H9 (cell line): ENCODE results near the gene SERTM2. TPM values are rescaled to one million over a fixed set of nuclear protein-coding genes. Genes with fewer than 3 reads are reported as not detected.

Source experiments
- DNase-seq: peaks from one replicate; pipeline ENCODE4 v3.0.0-alpha.2; 2017
- H2AFZ ChIP-seq: one replicate; pipeline ENCODE4 v1.6.1; 2013; ENCODE audit warnings: mild to moderate bottlenecking, low read length, control low read depth, moderate library complexity
- H2AK5ac ChIP-seq: 2 replicates; pipeline ENCODE4 v1.6.1; 2013; ENCODE audit warnings: low read length, control low read depth, mixed read lengths; ENCODE audit not compliant: insufficient read length
- H2BK120ac ChIP-seq: one replicate; pipeline ENCODE4 v1.6.1; 2013; ENCODE audit warnings: low read depth, mild to moderate bottlenecking, low read length, control low read depth, inconsistent platforms; ENCODE audit not compliant: poor library complexity, severe bottlenecking
- H2BK12ac ChIP-seq: 2 replicates; pipeline ENCODE4 v1.6.1; 2013; ENCODE audit warnings: low read length, control low read depth, mixed read lengths, low read depth; ENCODE audit not compliant: insufficient read length
- H2BK15ac ChIP-seq: 2 replicates; pipeline ENCODE4 v1.6.1; 2013; ENCODE audit warnings: low read depth, low read length, control low read depth
- H2BK20ac ChIP-seq: one replicate; pipeline ENCODE4 v1.6.1; 2013; ENCODE audit warnings: low read depth, mild to moderate bottlenecking, low read length, control low read depth, inconsistent platforms; ENCODE audit not compliant: poor library complexity, severe bottlenecking
- H2BK5ac ChIP-seq: 2 replicates; pipeline ENCODE4 v1.6.1; 2013; ENCODE audit warnings: low read length, control low read depth, mixed read lengths; ENCODE audit not compliant: insufficient read length
- H3K14ac ChIP-seq: 2 replicates; pipeline ENCODE4 v1.6.1; 2013; ENCODE audit warnings: low read length, control low read depth; ENCODE audit not compliant: insufficient read depth
- H3K18ac ChIP-seq: 2 replicates; pipeline ENCODE4 v1.6.1; 2013; ENCODE audit warnings: low read depth, mild to moderate bottlenecking, mixed read lengths, low read length, control low read depth; ENCODE audit not compliant: insufficient read length
- H3K23ac ChIP-seq: 2 replicates; pipeline ENCODE4 v1.6.1; 2013; ENCODE audit warnings: low read length, control low read depth, mixed read lengths, low read depth; ENCODE audit not compliant: insufficient read length
- H3K23me2 ChIP-seq: 2 replicates; pipeline ENCODE4 v1.6.1; 2013; ENCODE audit warnings: low read depth, mild to moderate bottlenecking, mixed read lengths, low read length, control low read depth; ENCODE audit not compliant: insufficient read length, poor library complexity, severe bottlenecking
- H3K27ac ChIP-seq: 2 replicates; pipeline ENCODE4 v1.5.1; 2013; ENCODE audit warnings: low read length, control low read depth, mixed read lengths, low read depth; ENCODE audit not compliant: insufficient read length
- H3K27me3 ChIP-seq: 2 replicates; pipeline ENCODE4 v1.6.1; 2013; ENCODE audit warnings: low read length, control low read depth, inconsistent platforms; ENCODE audit not compliant: insufficient read depth
- H3K4ac ChIP-seq: 2 replicates; pipeline ENCODE4 v1.6.1; 2013; ENCODE audit warnings: low read depth, mild to moderate bottlenecking, control low read depth, inconsistent platforms, low read length, moderate library complexity
- H3K4me1 ChIP-seq: 2 replicates; pipeline ENCODE4 v1.6.1; 2013; ENCODE audit warnings: low read length, control low read depth, inconsistent platforms; ENCODE audit not compliant: insufficient read depth
- H3K4me2 ChIP-seq: 2 replicates; pipeline ENCODE4 v1.6.1; 2013; ENCODE audit warnings: low read length, control low read depth, mixed read lengths; ENCODE audit not compliant: insufficient read length, insufficient read depth
- H3K56ac ChIP-seq: 2 replicates; pipeline ENCODE4 v1.6.1; 2013; ENCODE audit warnings: low read depth, mild to moderate bottlenecking, mixed read lengths, low read length, control low read depth; ENCODE audit not compliant: insufficient read length
- H3K79me1 ChIP-seq: 2 replicates; pipeline ENCODE4 v1.6.1; 2013; ENCODE audit warnings: low read depth, mild to moderate bottlenecking, moderate library complexity, low read length, control low read depth, inconsistent platforms; ENCODE audit not compliant: insufficient read depth, poor library complexity, severe bottlenecking
- H3K79me2 ChIP-seq: 2 replicates; pipeline ENCODE4 v1.6.1; 2013; ENCODE audit warnings: low read length, control low read depth, inconsistent platforms; ENCODE audit not compliant: insufficient read depth
- H3K9ac ChIP-seq: 2 replicates; pipeline ENCODE4 v1.6.1; 2013; ENCODE audit warnings: low read length, control low read depth, mixed read lengths; ENCODE audit not compliant: insufficient read length; ENCODE audit errors: extremely low read depth
- H3K9me3 ChIP-seq: one replicate; pipeline ENCODE4 v1.6.1; 2013; ENCODE audit warnings: low read depth, low read length, inconsistent platforms; ENCODE audit not compliant: control insufficient read depth
- H3T11ph ChIP-seq: one replicate; pipeline ENCODE4 v1.6.1; 2013; ENCODE audit warnings: mild to moderate bottlenecking, low read length, control low read depth, inconsistent platforms
- H4K20me1 ChIP-seq: one replicate; pipeline ENCODE4 v1.6.1; 2013; ENCODE audit not compliant: control insufficient read depth, insufficient read length, insufficient read depth
- H4K5ac ChIP-seq: 2 replicates; pipeline ENCODE4 v1.6.1; 2013; ENCODE audit warnings: low read depth, mild to moderate bottlenecking, mixed read lengths, low read length, control low read depth; ENCODE audit not compliant: insufficient read length
- H4K8ac ChIP-seq: replicated peaks from 2 replicates; pipeline ENCODE4 v1.6.1; 2013; ENCODE audit warnings: low read length, control low read depth, mixed read lengths, low read depth; ENCODE audit not compliant: insufficient read length
- H4K91ac ChIP-seq: 2 replicates; pipeline ENCODE4 v1.6.1; 2013; ENCODE audit warnings: low read depth, mild to moderate bottlenecking, moderate library complexity, mixed read lengths, low read length, control low read depth; ENCODE audit not compliant: insufficient read length
- H3K27ac Mint-ChIP-seq, 3 experiments: 2 replicates in 2 of 3; 3 replicates in 1 of 3; pipeline ENCODE4 v1.8.0; 2020 to 2021; ENCODE audit warnings: mixed read lengths in 3 of 3, mild to moderate bottlenecking in 1 of 3, moderate library complexity in 1 of 3
- H3K27me3 Mint-ChIP-seq: 2 replicates; pipeline ENCODE4 v1.8.0; 2021; ENCODE audit warnings: low read depth, mild to moderate bottlenecking, moderate library complexity, mixed read lengths
- H3K36me3 Mint-ChIP-seq, 3 experiments: 2 replicates in 2 of 3; 3 replicates in 1 of 3; pipeline ENCODE4 v1.8.0; 2020 to 2021; ENCODE audit warnings: low read depth in 3 of 3, mixed read lengths in 3 of 3; ENCODE audit not compliant: insufficient read depth in 1 of 3
- H3K4me1 Mint-ChIP-seq, 2 experiments: 2 replicates each; pipeline ENCODE4 v1.8.0; 2020; ENCODE audit warnings: mixed read lengths in 2 of 2
- H3K4me3 Mint-ChIP-seq, 2 experiments: 2 replicates in 1 of 2; 3 replicates in 1 of 2; pipeline ENCODE4 v1.8.0; 2020 to 2021; ENCODE audit warnings: mild to moderate bottlenecking in 2 of 2, mixed read lengths in 2 of 2, moderate library complexity in 1 of 2
- H3K9me3 Mint-ChIP-seq, 2 experiments: 2 replicates in 1 of 2; 3 replicates in 1 of 2; pipeline ENCODE4 v1.8.0; 2020; ENCODE audit warnings: mild to moderate bottlenecking in 2 of 2, mixed read lengths in 2 of 2, moderate library complexity in 1 of 2
- WGBS: extraction: QIAGEN DNeasy Blood & Tissue Kit; methylation state at CpG from one replicate; pipeline ENCODE4 v1.1.7; 2013; ENCODE audit warnings: missing lambda C conversion rate, low lambda C conversion rate, mixed read lengths; ENCODE audit not compliant: insufficient read length; ENCODE audit errors: extremely low coverage; 5-methylcytosine and 5-hydroxymethylcytosine counted together
- total RNA-seq: library from RNA; stranded (reverse); gene quantifications from 2 replicates; pipeline ENCODE4 v1.2.1, GENCODE V29; 2021
- TF ChIP-seq, protein P1 (sequence below): fragments of 200-600 bp; sonication (generic); conservative IDR thresholded peaks from 3 replicates; pipeline ENCODE4 v1.8.0; 2021; ENCODE audit warnings: antibody characterized with exemption, mild to moderate bottlenecking

SERTM2 gene
- total RNA-seq, 1 experiment from 2014 or later = 0.22 TPM

DNA sequence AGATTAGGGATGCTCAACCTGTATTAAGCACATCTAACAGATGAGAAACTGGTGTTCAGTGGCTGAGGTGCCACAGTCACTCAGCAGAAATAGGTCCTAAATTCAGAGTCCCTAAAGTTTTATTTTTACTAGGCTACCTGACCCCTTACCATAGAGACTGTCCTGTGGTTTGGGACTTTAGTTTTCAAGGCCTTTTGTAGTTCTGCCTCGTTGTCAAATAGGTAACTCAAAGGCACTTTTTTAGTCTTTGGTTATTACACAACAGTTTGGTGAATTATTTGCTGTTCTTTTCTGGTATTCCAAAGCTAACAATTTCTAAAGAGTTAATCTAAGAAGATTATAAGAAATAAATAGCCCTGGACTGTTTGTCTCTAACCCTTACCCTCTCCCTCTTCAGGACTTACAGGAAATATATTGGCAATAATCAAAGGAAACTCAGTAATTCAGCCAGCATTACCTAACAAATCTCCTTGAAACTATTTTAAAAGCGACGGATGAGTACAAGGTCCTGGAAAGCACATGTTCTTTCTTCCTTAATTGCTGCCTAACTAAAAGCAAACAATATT lies 12.8 kb upstream of the SERTM2 start:
- Histone ChIP-seq H3K9ac (no peak overlapping the region), H3K27me3 (no peaks in the 10 kb centered on the region), H4K20me1 (no peaks in the 10 kb centered on the region), H3K14ac (no peak overlapping the region), H2BK5ac (no peak overlapping the region), H3K27ac (no peak overlapping the region), H2AK5ac (no peak overlapping the region), H3K79me1 (no peaks in the 10 kb centered on the region), H4K5ac (no peak overlapping the region), H3K4me1 (no peaks in the 10 kb centered on the region), H4K91ac (no peak overlapping the region), H2BK120ac (no peak overlapping the region), H3K79me2 (no peaks in the 10 kb centered on the region), H2BK20ac (no peak overlapping the region), H3K18ac (no peak overlapping the region), H3K9me3 (no peaks in the 10 kb centered on the region), H3K4ac (no peak overlapping the region), H3T11ph (no peak overlapping the region), H2BK15ac (no peak overlapping the region), H3K56ac (no peak overlapping the region), H3K23me2 (no peaks in the 10 kb centered on the region), H2AFZ (no peak overlapping the region), H3K4me2 (no peak overlapping the region), H4K8ac (no peak overlapping the region), H3K23ac (no peak overlapping the region), H2BK12ac (no peak overlapping the region)
- no peaks in the 10 kb centered on the region for H3K4me1 Mint-ChIP-seq
- H3K27ac Mint-ChIP-seq = no peak overlapping the region
- TF ChIP-seq, protein P1, sequence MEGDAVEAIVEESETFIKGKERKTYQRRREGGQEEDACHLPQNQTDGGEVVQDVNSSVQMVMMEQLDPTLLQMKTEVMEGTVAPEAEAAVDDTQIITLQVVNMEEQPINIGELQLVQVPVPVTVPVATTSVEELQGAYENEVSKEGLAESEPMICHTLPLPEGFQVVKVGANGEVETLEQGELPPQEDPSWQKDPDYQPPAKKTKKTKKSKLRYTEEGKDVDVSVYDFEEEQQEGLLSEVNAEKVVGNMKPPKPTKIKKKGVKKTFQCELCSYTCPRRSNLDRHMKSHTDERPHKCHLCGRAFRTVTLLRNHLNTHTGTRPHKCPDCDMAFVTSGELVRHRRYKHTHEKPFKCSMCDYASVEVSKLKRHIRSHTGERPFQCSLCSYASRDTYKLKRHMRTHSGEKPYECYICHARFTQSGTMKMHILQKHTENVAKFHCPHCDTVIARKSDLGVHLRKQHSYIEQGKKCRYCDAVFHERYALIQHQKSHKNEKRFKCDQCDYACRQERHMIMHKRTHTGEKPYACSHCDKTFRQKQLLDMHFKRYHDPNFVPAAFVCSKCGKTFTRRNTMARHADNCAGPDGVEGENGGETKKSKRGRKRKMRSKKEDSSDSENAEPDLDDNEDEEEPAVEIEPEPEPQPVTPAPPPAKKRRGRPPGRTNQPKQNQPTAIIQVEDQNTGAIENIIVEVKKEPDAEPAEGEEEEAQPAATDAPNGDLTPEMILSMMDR = no peak
- H3K4me3 Mint-ChIP-seq = no peak overlapping the region
- H3K27me3 Mint-ChIP-seq = no peaks in the 10 kb centered on the region
- H3K9me3 Mint-ChIP-seq = no peaks in the 10 kb centered on the region
- WGBS = no CpG with 5 or more reads among the region's 3 CpGs
- H3K36me3 Mint-ChIP-seq = no peaks in the 10 kb centered on the region
- no peak for DNase-seq
